Upper lobe of left lung (tissue), 6 donors: ENCODE data around the gene PLXNA1. TPM values are rescaled to one million over a fixed set of nuclear protein-coding genes. Genes with fewer than 3 reads are reported as not detected.
A peak's percentile ranks its signal among the peaks of the same experiment; 100 is the strongest.

ENCODE experiments used
- ATAC-seq, 2 donors: fragments of 200-7000 bp; cut with Tn5 transposase; one replicate each; pipeline ENCODE4 v1.9.1; 2022; ENCODE audit warnings: mild to moderate bottlenecking in 2 of 2, moderate library complexity in 2 of 2; ENCODE audit not compliant: low FRiP score in 2 of 2
- DNase-seq, 2 donors: peaks; one replicate each; pipeline ENCODE4 v3.0.0-alpha.2; 2019 to 2020
- H3K27ac ChIP-seq, 4 donors: fragments of 200-600 bp; sonication (generic); one replicate each; pipeline ENCODE4 v1.5.1; 2016 to 2019
- H3K27me3 ChIP-seq, 4 donors: fragments of 200-600 bp; sonication (generic); one replicate each; pipeline ENCODE4 v1.5.1; 2017 to 2019
- H3K36me3 ChIP-seq, 4 donors: fragments of 200-600 bp; sonication (generic); one replicate each; pipeline ENCODE4 v1.5.1; 2016 to 2019
- H3K4me1 ChIP-seq, 4 donors: fragments of 200-600 bp; sonication (generic); one replicate each; pipeline ENCODE4 v1.5.1; 2018 to 2019
- H3K4me3 ChIP-seq, 4 donors: fragments of 200-600 bp; sonication (generic); one replicate each; pipeline ENCODE4 v1.5.1; 2017 to 2019; ENCODE audit warnings: mild to moderate bottlenecking in 2 of 4, moderate library complexity in 1 of 4
- H3K9me3 ChIP-seq, 4 donors: fragments of 200-600 bp; sonication (generic); one replicate each; pipeline ENCODE4 v1.5.1; 2018 to 2019
- EP300 ChIP-seq, 4 donors: sonication (generic); formaldehyde crosslinking; IDR thresholded peaks; one replicate each; pipeline ENCODE4 v1.5.1; 2017; ENCODE audit warnings: antibody characterized with exemption in 4 of 4, control low read depth in 2 of 4
- POLR2A ChIP-seq, 4 donors: fragments of 450-650 bp; IDR thresholded peaks; one replicate each; pipeline ENCODE4 v1.5.1; 2016 to 2017; ENCODE audit warnings: antibody characterized with exemption in 4 of 4, mild to moderate bottlenecking in 2 of 4
- POLR2AphosphoS5 ChIP-seq, 2 donors: sonication (generic); formaldehyde crosslinking; IDR thresholded peaks; one replicate each; pipeline ENCODE4 v1.5.1; 2017; ENCODE audit warnings: antibody characterized with exemption in 2 of 2
- WGBS, 2 donors: methylation state at CpG; one replicate each; pipeline ENCODE4 v1.1.5; 2017 to 2018; 5-methylcytosine and 5-hydroxymethylcytosine counted together
- total RNA-seq, 6 donors: library from RNA; depleted of rRNA in 4 of 6; stranded (reverse); fragments of >200 nt in 4 of 6; gene quantifications; one replicate each; pipeline versions ENCODE4 v1.1.0 to v1.2.1, GENCODE V29; 2016 to 2021
- TF ChIP-seq, protein P1 (sequence below), 6 experiments: fragments of 450-650 bp in 4 of 6; fragments of 200-600 bp in 2 of 6; sonication (generic) in 2 of 6; IDR thresholded peaks; one replicate each; pipeline ENCODE4 v1.5.1; 2016 to 2019; ENCODE audit warnings: antibody characterized with exemption in 6 of 6
- donor health status: DM: no; HTN: no; CAD: no; lungs with moderate emphysema.
- donor health status: DM: no; HTN: yes; CAD: no; lungs with severe emphysema.

The PLXNA1 gene
- total RNA-seq, 6 donors from 2014 or later, result 48.0 to 94.3 (median 73.7) TPM

DNA sequence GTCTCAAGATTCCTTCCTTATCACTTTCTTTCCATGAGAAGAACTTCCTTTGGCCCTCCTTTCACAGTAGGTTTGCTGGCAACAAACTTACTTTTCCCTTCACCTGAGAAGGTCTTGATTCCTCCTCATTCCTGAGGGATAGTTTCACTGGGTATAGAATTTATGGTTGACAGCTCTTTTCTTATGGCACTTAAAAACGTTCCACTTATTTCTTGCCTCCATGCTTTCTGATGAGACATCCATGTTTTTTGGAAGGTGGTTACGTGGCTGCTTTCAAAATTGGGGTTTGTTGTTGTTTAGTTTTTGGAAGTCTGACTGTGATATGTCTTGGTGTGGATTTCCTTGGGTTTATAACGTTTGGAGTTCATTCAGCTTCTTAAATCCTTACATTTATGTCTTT is 8.2 kb upstream of the PLXNA1 start:
- peaks cover 0 to 14% (median 4%) of the 10 kb centered on the region in 4 donors for H3K4me1 ChIP-seq
- no peaks in the 10 kb centered on the region for H3K27me3 ChIP-seq
- WGBS, 2 donors, result 80 to 84% methylated on average over 3 of the region's 3 CpGs
- no peaks in the 10 kb centered on the region for H3K36me3 ChIP-seq
- TF ChIP-seq, protein P1, sequence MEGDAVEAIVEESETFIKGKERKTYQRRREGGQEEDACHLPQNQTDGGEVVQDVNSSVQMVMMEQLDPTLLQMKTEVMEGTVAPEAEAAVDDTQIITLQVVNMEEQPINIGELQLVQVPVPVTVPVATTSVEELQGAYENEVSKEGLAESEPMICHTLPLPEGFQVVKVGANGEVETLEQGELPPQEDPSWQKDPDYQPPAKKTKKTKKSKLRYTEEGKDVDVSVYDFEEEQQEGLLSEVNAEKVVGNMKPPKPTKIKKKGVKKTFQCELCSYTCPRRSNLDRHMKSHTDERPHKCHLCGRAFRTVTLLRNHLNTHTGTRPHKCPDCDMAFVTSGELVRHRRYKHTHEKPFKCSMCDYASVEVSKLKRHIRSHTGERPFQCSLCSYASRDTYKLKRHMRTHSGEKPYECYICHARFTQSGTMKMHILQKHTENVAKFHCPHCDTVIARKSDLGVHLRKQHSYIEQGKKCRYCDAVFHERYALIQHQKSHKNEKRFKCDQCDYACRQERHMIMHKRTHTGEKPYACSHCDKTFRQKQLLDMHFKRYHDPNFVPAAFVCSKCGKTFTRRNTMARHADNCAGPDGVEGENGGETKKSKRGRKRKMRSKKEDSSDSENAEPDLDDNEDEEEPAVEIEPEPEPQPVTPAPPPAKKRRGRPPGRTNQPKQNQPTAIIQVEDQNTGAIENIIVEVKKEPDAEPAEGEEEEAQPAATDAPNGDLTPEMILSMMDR (IDR thresholded peaks at IDR 0.05), result no peak
- TF ChIP-seq EP300 (IDR thresholded peaks at IDR 0.05) (no peak), POLR2A (IDR thresholded peaks at IDR 0.05) (no peak), POLR2AphosphoS5 (IDR thresholded peaks at IDR 0.05) (no peak)
- H3K4me3 ChIP-seq, result no peak overlapping the region
- DNase-seq (no peak), ATAC-seq (no peak)
- H3K27ac ChIP-seq, result no peak overlapping the region
- peaks cover 0 to 9% (median 6%) of the 10 kb centered on the region in 4 donors for H3K9me3 ChIP-seq

DNA sequence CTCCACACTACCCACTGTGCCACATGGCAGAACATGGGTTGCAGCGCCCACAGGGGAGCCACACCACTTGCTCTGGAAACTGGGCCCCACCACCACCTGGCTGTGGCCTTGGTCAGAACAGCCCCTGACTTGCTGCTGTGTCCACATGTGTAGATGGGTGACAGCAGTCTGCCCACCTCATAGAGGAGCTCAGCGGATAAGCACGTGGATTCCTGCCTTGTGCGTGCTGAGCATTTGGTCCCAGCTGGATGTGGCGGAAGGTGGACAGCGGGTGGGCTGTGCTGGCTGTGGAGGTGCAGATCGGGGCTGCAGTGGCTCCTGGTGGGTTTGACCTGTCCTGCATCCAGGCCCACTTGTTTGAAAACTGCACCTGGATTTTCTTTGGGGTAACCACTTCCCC is 6.0 kb upstream of the PLXNA1 start:
- Histone ChIP-seq H3K4me3 (no peak overlapping the region), H3K27ac (no peak overlapping the region), H3K4me1 (peaks cover 0 to 15% (median 6%) of the 10 kb centered on the region in 4 donors), H3K36me3 (no peaks in the 10 kb centered on the region), H3K9me3 (peaks cover 0 to 9% (median 6%) of the 10 kb centered on the region in 4 donors), H3K27me3 (no peaks in the 10 kb centered on the region)
- DNase-seq (peak in 1 of 2 donors; percentile 56), ATAC-seq (peak in 1 of 2 donors; percentile 4)
- WGBS, 2 donors, result 93 to 94% methylated on average over 7 of the region's 7 CpGs
- TF ChIP-seq POLR2A (IDR thresholded peaks at IDR 0.05), result no peak
- no peak for TF ChIP-seq EP300 (IDR thresholded peaks at IDR 0.05)
- no peak for TF ChIP-seq POLR2AphosphoS5 (IDR thresholded peaks at IDR 0.05)
- TF ChIP-seq, protein P1 (IDR thresholded peaks at IDR 0.05), result no peak

DNA sequence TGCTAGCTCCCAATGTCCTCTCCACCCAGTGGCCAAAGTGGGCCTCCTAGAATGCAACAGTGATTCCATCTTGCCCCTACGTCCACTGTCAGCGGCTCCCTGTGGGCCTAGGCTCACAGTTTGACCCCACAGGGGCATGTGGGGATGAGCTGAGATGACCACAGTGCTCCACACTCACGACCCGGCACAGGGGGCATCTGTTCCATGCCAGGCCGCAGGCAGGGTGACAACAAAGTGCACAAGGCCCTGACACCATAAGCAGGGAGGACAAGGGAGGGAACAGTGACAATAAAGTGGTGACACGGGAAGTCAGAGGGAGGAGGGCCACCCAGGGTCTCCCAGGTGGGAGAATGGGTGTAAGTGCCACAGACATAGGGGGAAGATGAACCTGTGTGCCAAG is 5.1 kb upstream of the PLXNA1 start:
- Histone ChIP-seq H3K36me3 (no peaks in the 10 kb centered on the region), H3K4me3 (no peak overlapping the region), H3K27ac (no peak overlapping the region), H3K4me1 (peaks cover 0 to 13% (median 11%) of the 10 kb centered on the region in 4 donors), H3K27me3 (no peaks in the 10 kb centered on the region), H3K9me3 (peaks cover 0 to 9% (median 6%) of the 10 kb centered on the region in 4 donors)
- DNase-seq, result peak in 1 of 2 donors; percentile 15
- ATAC-seq, result no peak
- 83 to 89% methylated on average over 5 to 6 of the region's 6 CpGs for WGBS, 2 donors
- TF ChIP-seq POLR2A (IDR thresholded peaks at IDR 0.05) (no peak), POLR2AphosphoS5 (IDR thresholded peaks at IDR 0.05) (no peak), EP300 (IDR thresholded peaks at IDR 0.05) (no peak)
- TF ChIP-seq, protein P1 (IDR thresholded peaks at IDR 0.05), result no peak

DNA sequence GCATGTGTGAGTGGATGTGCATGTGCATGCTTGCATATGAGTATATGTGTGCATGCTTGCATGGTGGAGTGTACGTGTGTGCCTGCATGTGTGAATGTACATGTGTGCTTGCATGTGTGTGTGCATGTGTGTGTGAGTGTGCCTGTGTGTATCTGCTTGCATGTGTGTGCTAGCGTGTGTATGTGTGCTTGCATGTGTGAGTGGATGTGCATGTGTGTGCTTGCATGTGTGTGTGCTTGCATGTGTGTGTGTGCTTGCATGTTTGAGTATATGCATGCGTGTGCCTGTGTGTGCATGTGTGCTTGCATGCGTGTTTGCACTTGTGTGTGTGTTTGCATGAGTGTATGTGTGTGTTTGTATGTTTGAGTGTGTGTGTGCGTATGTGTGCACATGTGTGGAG is 4.6 kb upstream of the PLXNA1 start:
- peaks cover 0 to 9% (median 6%) of the 10 kb centered on the region in 4 donors for H3K9me3 ChIP-seq
- no peak overlapping the region for H3K27ac ChIP-seq
- H3K4me1 ChIP-seq, result peaks cover 0 to 13% (median 11%) of the 10 kb centered on the region in 4 donors
- ATAC-seq (no peak), DNase-seq (no peak)
- WGBS, 2 donors, result 96 to 97% methylated on average over 5 of the region's 5 CpGs
- TF ChIP-seq POLR2AphosphoS5 (IDR thresholded peaks at IDR 0.05) (no peak), POLR2A (IDR thresholded peaks at IDR 0.05) (no peak), EP300 (IDR thresholded peaks at IDR 0.05) (no peak)
- TF ChIP-seq, protein P1 (IDR thresholded peaks at IDR 0.05), result no peak
- no peak overlapping the region for H3K4me3 ChIP-seq
- H3K27me3 ChIP-seq, result no peaks in the 10 kb centered on the region
- H3K36me3 ChIP-seq, result no peaks in the 10 kb centered on the region

DNA sequence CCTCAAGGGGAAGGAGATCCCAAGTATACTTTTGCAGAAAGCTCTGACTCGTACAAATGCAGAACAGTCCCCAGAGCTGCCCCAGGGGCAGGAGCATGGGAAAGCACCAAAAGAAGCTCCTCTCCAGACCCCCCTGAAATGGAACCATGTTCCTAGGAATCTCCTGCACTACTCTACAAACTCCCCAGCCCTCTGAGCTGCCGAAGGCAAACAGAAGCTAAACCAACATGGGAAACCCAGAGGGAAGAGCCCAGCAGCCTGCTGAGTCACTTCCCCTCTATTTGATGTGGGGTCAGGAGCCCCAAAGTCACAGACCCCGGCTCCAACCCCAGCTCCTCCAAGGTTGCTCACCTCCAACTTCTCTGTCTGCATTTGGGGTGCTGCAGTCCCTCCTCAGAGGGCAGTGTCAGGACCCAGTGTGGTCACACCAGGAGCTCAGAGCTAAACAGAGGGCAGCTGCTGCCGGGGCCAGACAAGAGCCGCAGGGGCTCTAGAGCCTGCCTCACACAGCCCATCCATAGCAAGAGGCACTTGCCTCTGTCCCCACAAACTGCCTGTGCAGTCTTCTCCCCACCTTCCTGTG is 3.8 kb upstream of the PLXNA1 start:
- no peak for ATAC-seq
- Histone ChIP-seq H3K36me3 (no peaks in the 10 kb centered on the region), H3K27me3 (no peaks in the 10 kb centered on the region), H3K4me1 (peaks cover 5 to 18% (median 17%) of the 10 kb centered on the region in 4 donors), H3K9me3 (peaks cover 0 to 9% (median 6%) of the 10 kb centered on the region in 4 donors), H3K27ac (no peak overlapping the region), H3K4me3 (no peak overlapping the region)
- DNase-seq, result peak in 1 of 2 donors; percentile 25
- TF ChIP-seq, protein P1 (IDR thresholded peaks at IDR 0.05), result no peak
- TF ChIP-seq EP300 (IDR thresholded peaks at IDR 0.05) (no peak), POLR2AphosphoS5 (IDR thresholded peaks at IDR 0.05) (no peak), POLR2A (IDR thresholded peaks at IDR 0.05) (no peak)
- 44 to 55% methylated on average over 3 to 5 of the region's 5 CpGs for WGBS, 2 donors
